ENCODE measurements around the gene TP53I11.

The TP53I11 gene

DNA sequence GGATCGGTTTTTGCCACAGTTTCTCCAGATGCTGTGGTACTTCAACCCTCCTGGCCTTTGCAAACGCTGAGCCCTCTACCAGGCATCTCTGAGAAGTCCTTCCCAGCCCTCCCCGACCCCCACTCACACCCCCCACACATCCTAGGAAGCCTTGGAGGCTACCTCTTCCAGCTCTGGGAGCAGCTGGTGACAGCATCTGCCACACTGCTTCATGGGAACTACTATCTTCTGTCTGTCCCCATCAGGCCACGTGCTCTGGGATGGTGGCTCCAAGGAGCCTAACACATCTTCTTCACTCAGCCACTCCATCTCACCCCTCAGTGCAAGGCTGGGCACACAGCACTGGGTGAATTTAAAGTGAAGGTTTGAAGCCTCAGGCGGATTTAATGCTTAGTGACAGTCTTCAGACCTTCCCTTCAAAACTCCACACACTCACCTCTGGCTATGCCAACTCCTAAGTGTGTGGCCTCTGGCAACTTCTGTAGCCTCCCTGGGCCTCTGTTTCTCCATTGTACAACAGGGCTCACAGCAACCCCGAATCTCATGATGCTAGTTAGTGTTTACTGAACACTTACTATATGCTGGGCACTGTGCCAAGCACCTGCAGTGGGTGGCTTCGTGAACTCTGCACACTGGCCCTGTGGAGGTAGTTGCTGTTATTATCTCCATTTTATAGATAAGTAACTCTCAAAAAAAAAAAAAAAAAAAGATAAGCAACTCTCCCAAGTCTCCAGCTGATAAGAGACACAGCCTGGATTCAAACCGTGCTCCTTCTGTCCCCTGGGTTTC lies 7.3 kb upstream of the TP53I11 start:
- TF ChIP-seq, protein P1, sequence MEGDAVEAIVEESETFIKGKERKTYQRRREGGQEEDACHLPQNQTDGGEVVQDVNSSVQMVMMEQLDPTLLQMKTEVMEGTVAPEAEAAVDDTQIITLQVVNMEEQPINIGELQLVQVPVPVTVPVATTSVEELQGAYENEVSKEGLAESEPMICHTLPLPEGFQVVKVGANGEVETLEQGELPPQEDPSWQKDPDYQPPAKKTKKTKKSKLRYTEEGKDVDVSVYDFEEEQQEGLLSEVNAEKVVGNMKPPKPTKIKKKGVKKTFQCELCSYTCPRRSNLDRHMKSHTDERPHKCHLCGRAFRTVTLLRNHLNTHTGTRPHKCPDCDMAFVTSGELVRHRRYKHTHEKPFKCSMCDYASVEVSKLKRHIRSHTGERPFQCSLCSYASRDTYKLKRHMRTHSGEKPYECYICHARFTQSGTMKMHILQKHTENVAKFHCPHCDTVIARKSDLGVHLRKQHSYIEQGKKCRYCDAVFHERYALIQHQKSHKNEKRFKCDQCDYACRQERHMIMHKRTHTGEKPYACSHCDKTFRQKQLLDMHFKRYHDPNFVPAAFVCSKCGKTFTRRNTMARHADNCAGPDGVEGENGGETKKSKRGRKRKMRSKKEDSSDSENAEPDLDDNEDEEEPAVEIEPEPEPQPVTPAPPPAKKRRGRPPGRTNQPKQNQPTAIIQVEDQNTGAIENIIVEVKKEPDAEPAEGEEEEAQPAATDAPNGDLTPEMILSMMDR (IDR thresholded peaks at IDR 0.05): no peak
- no peaks in the 10 kb centered on the region for H3K36me3 Mint-ChIP-seq (ENCODE audit: low read depth)
- no peak overlapping the region for H3K4me3 Mint-ChIP-seq
- no peak overlapping the region for H3K27ac Mint-ChIP-seq
- no peaks in the 10 kb centered on the region for H3K9me3 Mint-ChIP-seq
- peaks cover 25% of the 10 kb centered on the region for H3K27me3 Mint-ChIP-seq (ENCODE audit: low read depth, poor library complexity)
- peaks cover 76% of the 10 kb centered on the region for H3K4me1 Mint-ChIP-seq
- DNase-seq: no peak

DNA sequence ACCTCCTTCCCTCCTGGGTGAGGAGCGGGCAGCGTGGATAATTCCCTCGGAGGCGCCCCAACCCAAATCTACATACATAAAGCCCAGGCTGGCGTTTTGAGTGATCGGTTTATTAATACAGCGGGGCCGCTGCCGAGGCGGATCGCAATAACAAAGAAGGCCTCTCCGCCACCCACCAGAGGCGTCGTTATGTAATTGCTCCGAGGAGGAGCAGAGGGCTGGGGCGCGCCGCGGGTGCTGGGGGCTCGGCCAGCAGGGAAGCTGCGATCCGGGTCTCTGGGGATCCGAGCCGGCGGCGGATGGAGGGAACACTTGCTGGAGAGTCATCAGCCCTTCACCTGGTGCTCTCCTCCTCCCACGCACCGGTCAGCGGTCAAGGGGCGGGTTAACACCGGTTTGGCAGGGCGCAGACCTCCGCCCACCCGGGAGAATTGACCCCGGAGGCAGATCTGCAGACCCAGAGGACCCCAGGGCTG lies 6.4 kb upstream of the TP53I11 start:
- Mint-ChIP-seq H3K9me3 (no peaks in the 10 kb centered on the region), H3K4me3 (peak overlapping the region; percentile 65), H3K27me3 (ENCODE audit: low read depth, poor library complexity) (peaks cover 25% of the 10 kb centered on the region), H3K36me3 (ENCODE audit: low read depth) (no peaks in the 10 kb centered on the region), H3K4me1 (peaks cover 77% of the 10 kb centered on the region), H3K27ac (no peak overlapping the region)
- peak; percentile 67 for DNase-seq
- TF ChIP-seq, protein P1 (IDR thresholded peaks at IDR 0.05): no peak

GRCh38 chr11:44955015-44955738 lies 4.5 kb upstream of the TP53I11 start:
- Mint-ChIP-seq H3K4me3 (no peak overlapping the region), H3K4me1 (peaks cover 75% of the 10 kb centered on the region)

GRCh38 chr11:44954051-44954906 lies 3.6 kb upstream of the TP53I11 start:
- H3K36me3 Mint-ChIP-seq (ENCODE audit: low read depth): no peaks in the 10 kb centered on the region
- peak overlapping the region; percentile 27 for H3K4me3 Mint-ChIP-seq
- TF ChIP-seq, protein P1 (IDR thresholded peaks at IDR 0.05): no peak
- H3K4me1 Mint-ChIP-seq: peaks cover 66% of the 10 kb centered on the region
- no peaks in the 10 kb centered on the region for H3K9me3 Mint-ChIP-seq
- DNase-seq: no peak
- H3K27ac Mint-ChIP-seq: peak overlapping the region; percentile 27
- peaks cover 18% of the 10 kb centered on the region for H3K27me3 Mint-ChIP-seq (ENCODE audit: low read depth, poor library complexity)

More at GRCh38 chr11:44955015-44955738, 4.5 kb upstream of the TP53I11 start:
- Mint-ChIP-seq H3K9me3 (no peaks in the 10 kb centered on the region), H3K27me3 (ENCODE audit: low read depth, poor library complexity) (peaks cover 22% of the 10 kb centered on the region), H3K36me3 (ENCODE audit: low read depth) (no peaks in the 10 kb centered on the region), H3K27ac (no peak overlapping the region)
- TF ChIP-seq, protein P1 (IDR thresholded peaks at IDR 0.05): no peak
- no peak for DNase-seq

DNA sequence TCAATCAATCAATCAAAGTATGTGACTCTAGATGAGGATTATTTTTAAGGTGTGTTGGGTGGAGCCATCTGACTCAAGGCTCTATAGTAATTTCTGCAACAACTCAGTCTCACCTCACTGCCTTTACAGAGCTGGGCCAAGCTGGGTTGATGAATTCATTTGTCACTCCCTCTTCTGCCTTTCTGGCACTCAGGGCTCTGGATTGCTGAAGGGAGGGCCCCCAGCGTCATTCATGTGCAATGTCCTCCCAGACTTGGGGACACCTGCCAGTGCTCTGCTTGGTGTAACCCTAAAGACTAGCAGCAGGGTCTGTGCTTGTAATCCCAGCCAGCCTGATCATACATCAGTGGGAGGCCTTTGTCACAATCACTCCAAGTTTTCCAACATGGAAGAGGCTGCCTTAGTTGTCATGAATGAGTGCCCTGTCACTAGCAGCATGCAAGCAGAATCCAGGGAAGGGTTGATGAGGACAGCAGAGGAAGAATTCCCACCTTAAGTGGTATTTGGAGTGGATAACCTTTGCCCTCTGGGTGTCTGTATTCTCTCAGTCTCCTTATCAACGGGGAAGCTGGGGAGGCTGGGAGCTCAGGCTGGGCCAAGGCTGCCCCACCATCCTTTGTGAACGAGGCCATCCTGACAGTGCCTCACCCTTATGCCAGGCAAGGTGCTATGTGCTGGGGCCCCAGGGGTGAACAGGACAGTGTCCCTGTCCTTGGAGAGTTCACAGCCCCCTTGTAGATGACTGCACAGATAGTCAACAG lies 2.0 kb upstream of the TP53I11 start:
- H3K27me3 Mint-ChIP-seq (ENCODE audit: low read depth, poor library complexity): peaks cover 18% of the 10 kb centered on the region

More for the DNA sequence above, 2.0 kb upstream of the TP53I11 start:
- Mint-ChIP-seq H3K4me3 (no peak overlapping the region), H3K27ac (peak overlapping the region; percentile 15), H3K36me3 (ENCODE audit: low read depth) (no peaks in the 10 kb centered on the region), H3K9me3 (no peaks in the 10 kb centered on the region), H3K4me1 (peaks cover 69% of the 10 kb centered on the region)
- TF ChIP-seq, protein P1 (IDR thresholded peaks at IDR 0.05): no peak
- DNase-seq: no peak

All from nephron progenitor cell (in vitro differentiated cells).